Karpas-422 (cell line): Measurements from ENCODE around the gene TIFAB. TPM values are rescaled to one million over a fixed set of nuclear protein-coding genes. Genes with fewer than 3 reads are reported as not detected.
A peak's percentile ranks its signal among the peaks of the same experiment; 100 is the strongest.

Experiments used
- DNase-seq: peaks from one replicate; pipeline ENCODE4 v3.0.0-alpha.2; 2015
- H2AFZ ChIP-seq: fragments of 200-600 bp; sonication (generic); 2 replicates; pipeline ENCODE4 v1.6.1; 2014; ENCODE audit warnings: antibody characterized with exemption, low read length, mixed read lengths
- H3K27ac ChIP-seq: fragments of 200-600 bp; sonication (generic); 2 replicates; pipeline ENCODE4 v1.5.1; 2014; ENCODE audit warnings: mild to moderate bottlenecking, low read length, moderate library complexity
- H3K27me3 ChIP-seq: fragments of 200-600 bp; sonication (generic); 2 replicates; pipeline ENCODE4 v1.6.1; 2014; ENCODE audit warnings: low read length, mixed read lengths
- H3K36me3 ChIP-seq: fragments of 200-600 bp; sonication (generic); 2 replicates; pipeline ENCODE4 v1.6.1; 2014; ENCODE audit warnings: low read length, mixed read lengths; ENCODE audit not compliant: insufficient read depth
- H3K4me1 ChIP-seq: fragments of 200-600 bp; sonication (generic); 2 replicates; pipeline ENCODE4 v1.6.1; 2014; ENCODE audit warnings: mild to moderate bottlenecking, low read length, mixed read lengths
- H3K4me2 ChIP-seq: fragments of 200-600 bp; sonication (generic); 2 replicates; pipeline ENCODE4 v1.6.1; 2014; ENCODE audit warnings: low read length, low read depth, mild to moderate bottlenecking; ENCODE audit not compliant: poor library complexity, severe bottlenecking
- H3K4me3 ChIP-seq: fragments of 200-600 bp; sonication (generic); 2 replicates; pipeline ENCODE4 v1.5.1; 2014; ENCODE audit warnings: mild to moderate bottlenecking, antibody characterized with exemption, low read length, mixed read lengths
- H3K79me2 ChIP-seq: fragments of 200-600 bp; sonication (generic); 2 replicates; pipeline ENCODE4 v1.6.1; 2014; ENCODE audit warnings: mild to moderate bottlenecking, low read length, mixed read lengths
- H3K9ac ChIP-seq: fragments of 200-600 bp; sonication (generic); 2 replicates; pipeline ENCODE4 v1.6.0; 2014; ENCODE audit warnings: low read length
- H3K9me2 ChIP-seq: fragments of 200-600 bp; sonication (generic), shearing (Covaris generic); replicated peaks from 2 replicates; pipeline ENCODE4 v1.6.0; 2014; ENCODE audit warnings: mild to moderate bottlenecking, low read length, moderate library complexity; ENCODE audit not compliant: insufficient read depth
- H3K9me3 ChIP-seq: fragments of 300-700, 200-600 bp; sonication (generic); 2 replicates; pipeline ENCODE4 v1.6.1; 2014; ENCODE audit warnings: low read length, mixed read lengths
- H4K20me1 ChIP-seq: fragments of 200-600 bp; sonication (generic); 2 replicates; pipeline ENCODE4 v1.6.1; 2014; ENCODE audit warnings: mild to moderate bottlenecking, antibody characterized with exemption, low read length, low read depth; ENCODE audit not compliant: insufficient read depth
- total RNA-seq: library from RNA; depleted of rRNA; stranded (reverse); fragments of >200 nt; shearing (Covaris generic); gene quantifications from 2 replicates; pipeline ENCODE4 v1.2.3, GENCODE V29; 2014; ENCODE audit warnings: low replicate concordance

TIFAB gene
- total RNA-seq, 1 experiment from 2014 or later: not detected

- H3K9ac ChIP-seq: no peak overlapping the region
- DNase-seq: no peak
- no peaks in the 10 kb centered on the region for H3K36me3 ChIP-seq
- no peak overlapping the region for H3K27ac ChIP-seq
- no peaks in the 10 kb centered on the region for H3K9me2 ChIP-seq
- H3K9me3 ChIP-seq: peaks cover 3% of the 10 kb centered on the region; the same call in 1 of the 2 replicates
- H3K79me2 ChIP-seq: no peaks in the 10 kb centered on the region
- H2AFZ ChIP-seq: no peak overlapping the region
- no peaks in the 10 kb centered on the region for H4K20me1 ChIP-seq
- H3K4me3 ChIP-seq: no peak overlapping the region
- H3K27me3 ChIP-seq: no peaks in the 10 kb centered on the region
- H3K4me1 ChIP-seq: no peaks in the 10 kb centered on the region
- H3K4me2 ChIP-seq: no peak overlapping the region
Measured at GRCh38 chr5:135423846-135424168, 28.3 kb downstream of the TIFAB start.

- no peaks in the 10 kb centered on the region for H3K36me3 ChIP-seq
- H3K9me2 ChIP-seq: no peaks in the 10 kb centered on the region
- H3K79me2 ChIP-seq: no peaks in the 10 kb centered on the region
- no peaks in the 10 kb centered on the region for H3K27me3 ChIP-seq
- no peak for DNase-seq
- no peaks in the 10 kb centered on the region for H4K20me1 ChIP-seq
- no peak overlapping the region for H3K9ac ChIP-seq
- H3K4me2 ChIP-seq: no peak overlapping the region
- no peak overlapping the region for H3K4me3 ChIP-seq
- H3K4me1 ChIP-seq: no peaks in the 10 kb centered on the region
- H2AFZ ChIP-seq: no peak overlapping the region
- H3K9me3 ChIP-seq: no peaks in the 10 kb centered on the region
- no peak overlapping the region for H3K27ac ChIP-seq
Measured at GRCh38 chr5:135423146-135423845, 28.9 kb downstream of the TIFAB start.

GRCh38 chr5:135422419-135422818, 29.7 kb downstream of the TIFAB start:
- Histone ChIP-seq H3K4me1 (no peaks in the 10 kb centered on the region), H3K79me2 (no peaks in the 10 kb centered on the region), H3K4me3 (no peak overlapping the region), H3K36me3 (no peaks in the 10 kb centered on the region), H3K9me2 (no peaks in the 10 kb centered on the region), H3K4me2 (no peak overlapping the region), H3K9me3 (no peaks in the 10 kb centered on the region), H3K27ac (no peak overlapping the region), H3K9ac (no peak overlapping the region), H2AFZ (no peak overlapping the region), H3K27me3 (no peaks in the 10 kb centered on the region), H4K20me1 (no peaks in the 10 kb centered on the region)
- DNase-seq: no peak

GRCh38 chr5:135417083-135417482, 35.1 kb downstream of the TIFAB start:
- H3K36me3 ChIP-seq: no peaks in the 10 kb centered on the region
- H3K9me2 ChIP-seq: no peaks in the 10 kb centered on the region
- no peaks in the 10 kb centered on the region for H3K27me3 ChIP-seq
- no peaks in the 10 kb centered on the region for H4K20me1 ChIP-seq
- no peak overlapping the region for H3K4me3 ChIP-seq
- no peak for DNase-seq
- H3K9ac ChIP-seq: no peak overlapping the region
- no peak overlapping the region for H3K4me2 ChIP-seq
- H3K79me2 ChIP-seq: no peaks in the 10 kb centered on the region
- H3K9me3 ChIP-seq: no peaks in the 10 kb centered on the region
- H3K4me1 ChIP-seq: no peaks in the 10 kb centered on the region
- H2AFZ ChIP-seq: no peak overlapping the region
- no peak overlapping the region for H3K27ac ChIP-seq

- no peaks in the 10 kb centered on the region for H3K79me2 ChIP-seq
- no peaks in the 10 kb centered on the region for H3K9me2 ChIP-seq
- H3K27me3 ChIP-seq: no peaks in the 10 kb centered on the region
- peaks cover 1% of the 10 kb centered on the region for H3K4me1 ChIP-seq
- DNase-seq: no peak
- no peak overlapping the region for H3K9ac ChIP-seq
- no peak overlapping the region for H3K4me3 ChIP-seq
- H3K27ac ChIP-seq: no peak overlapping the region
- no peaks in the 10 kb centered on the region for H4K20me1 ChIP-seq
- no peak overlapping the region for H3K4me2 ChIP-seq
- no peak overlapping the region for H2AFZ ChIP-seq
- no peaks in the 10 kb centered on the region for H3K9me3 ChIP-seq
- H3K36me3 ChIP-seq: no peaks in the 10 kb centered on the region
Measured at GRCh38 chr5:135405082-135405481, 47.1 kb downstream of the TIFAB start.

GRCh38 chr5:135402031-135402430, 50.1 kb downstream of the TIFAB start:
- Histone ChIP-seq H3K4me2 (no peak overlapping the region), H4K20me1 (peaks cover 11% of the 10 kb centered on the region; the same call in 1 of the 2 replicates), H3K27ac (no peak overlapping the region), H2AFZ (no peak overlapping the region), H3K36me3 (no peaks in the 10 kb centered on the region), H3K79me2 (peaks cover 17% of the 10 kb centered on the region), H3K4me3 (no peak overlapping the region), H3K4me1 (peaks cover 21% of the 10 kb centered on the region), H3K9me3 (no peaks in the 10 kb centered on the region), H3K9me2 (no peaks in the 10 kb centered on the region), H3K9ac (no peak overlapping the region), H3K27me3 (no peaks in the 10 kb centered on the region)
- no peak for DNase-seq

GRCh38 chr5:135400866-135401265, 51.3 kb downstream of the TIFAB start:
- Histone ChIP-seq H3K9me2 (no peaks in the 10 kb centered on the region), H3K9me3 (no peaks in the 10 kb centered on the region), H2AFZ (no peak overlapping the region), H3K4me2 (no peak overlapping the region), H4K20me1 (peaks cover 19% of the 10 kb centered on the region), H3K79me2 (peaks cover 29% of the 10 kb centered on the region), H3K9ac (no peak overlapping the region), H3K4me1 (peaks cover 33% of the 10 kb centered on the region), H3K36me3 (no peaks in the 10 kb centered on the region), H3K27ac (no peak overlapping the region), H3K4me3 (no peak overlapping the region), H3K27me3 (no peaks in the 10 kb centered on the region)
- DNase-seq: no peak

- peak overlapping the region; percentile 94 for H3K9ac ChIP-seq
- no peak for DNase-seq
Measured at GRCh38 chr5:135399794-135400542, 52.2 kb downstream of the TIFAB start.

More at GRCh38 chr5:135399794-135400542, 52.2 kb downstream of the TIFAB start:
- no peaks in the 10 kb centered on the region for H3K27me3 ChIP-seq
- no peak overlapping the region for H3K27ac ChIP-seq
- H3K36me3 ChIP-seq: no peaks in the 10 kb centered on the region
- no peaks in the 10 kb centered on the region for H3K9me2 ChIP-seq
- peaks cover 28% of the 10 kb centered on the region for H4K20me1 ChIP-seq
- H3K4me2 ChIP-seq: peak overlapping the region; percentile 97
- no peaks in the 10 kb centered on the region for H3K9me3 ChIP-seq
- peak overlapping the region; percentile 92 for H3K4me3 ChIP-seq
- peaks cover 38% of the 10 kb centered on the region for H3K79me2 ChIP-seq
- H3K4me1 ChIP-seq: peaks cover 42% of the 10 kb centered on the region
- peak overlapping the region; percentile 97 for H2AFZ ChIP-seq
